Thoracic aorta endothelial cell (primary cell): ENCODE results near the gene TRPC4AP. TPM values are rescaled to one million over a fixed set of nuclear protein-coding genes. Genes with fewer than 3 reads are reported as not detected.

Source experiments
- small RNA-seq: library from RNA; depleted of rRNA; stranded (forward); fragments of <200 nt; gene quantifications from one replicate; pipeline ENCODE3, GENCODE V24; 2012
- total RNA-seq: library from RNA; depleted of rRNA; stranded (reverse); fragments of >200 nt; gene quantifications from 2 replicates; pipeline ENCODE4 v1.2.3, GENCODE V29; 2012

The TRPC4AP gene, protein sequence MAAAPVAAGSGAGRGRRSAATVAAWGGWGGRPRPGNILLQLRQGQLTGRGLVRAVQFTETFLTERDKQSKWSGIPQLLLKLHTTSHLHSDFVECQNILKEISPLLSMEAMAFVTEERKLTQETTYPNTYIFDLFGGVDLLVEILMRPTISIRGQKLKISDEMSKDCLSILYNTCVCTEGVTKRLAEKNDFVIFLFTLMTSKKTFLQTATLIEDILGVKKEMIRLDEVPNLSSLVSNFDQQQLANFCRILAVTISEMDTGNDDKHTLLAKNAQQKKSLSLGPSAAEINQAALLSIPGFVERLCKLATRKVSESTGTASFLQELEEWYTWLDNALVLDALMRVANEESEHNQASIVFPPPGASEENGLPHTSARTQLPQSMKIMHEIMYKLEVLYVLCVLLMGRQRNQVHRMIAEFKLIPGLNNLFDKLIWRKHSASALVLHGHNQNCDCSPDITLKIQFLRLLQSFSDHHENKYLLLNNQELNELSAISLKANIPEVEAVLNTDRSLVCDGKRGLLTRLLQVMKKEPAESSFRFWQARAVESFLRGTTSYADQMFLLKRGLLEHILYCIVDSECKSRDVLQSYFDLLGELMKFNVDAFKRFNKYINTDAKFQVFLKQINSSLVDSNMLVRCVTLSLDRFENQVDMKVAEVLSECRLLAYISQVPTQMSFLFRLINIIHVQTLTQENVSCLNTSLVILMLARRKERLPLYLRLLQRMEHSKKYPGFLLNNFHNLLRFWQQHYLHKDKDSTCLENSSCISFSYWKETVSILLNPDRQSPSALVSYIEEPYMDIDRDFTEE
- 101 and 107 TPM in 2 replicates for total RNA-seq

DNA sequence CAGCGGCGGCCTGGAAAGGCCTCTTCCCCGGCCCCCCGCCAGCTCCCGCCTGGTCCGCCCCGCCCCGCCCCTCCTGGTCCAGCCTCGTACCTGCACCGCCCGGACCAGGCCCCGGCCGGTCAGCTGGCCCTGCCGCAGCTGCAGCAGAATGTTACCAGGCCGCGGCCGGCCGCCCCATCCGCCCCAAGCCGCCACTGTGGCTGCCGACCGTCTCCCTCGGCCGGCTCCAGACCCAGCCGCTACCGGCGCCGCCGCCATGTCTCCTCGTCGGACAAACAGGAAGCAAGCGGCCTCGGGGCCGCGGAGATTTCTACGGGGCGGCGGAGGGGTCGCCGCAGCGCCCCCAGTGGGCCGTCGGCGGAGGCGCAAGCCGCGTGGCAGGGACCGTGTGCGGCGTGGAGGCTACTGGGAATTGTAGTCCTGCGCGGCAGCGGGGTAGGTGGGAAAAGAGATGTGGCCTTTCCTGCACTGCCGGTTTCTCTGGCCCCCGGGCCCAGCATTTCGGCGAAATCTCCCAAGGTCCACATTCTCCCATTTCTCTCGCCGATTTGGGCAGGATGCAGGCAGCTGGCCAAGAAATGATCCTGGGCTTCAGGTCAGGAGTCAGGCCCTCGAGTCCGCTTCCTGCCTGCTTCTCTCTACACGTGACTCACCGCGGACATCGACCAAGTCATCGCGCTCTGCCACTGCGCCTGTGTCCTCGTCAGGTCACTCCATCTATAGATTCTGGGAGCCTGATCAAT lies at the start of gene TRPC4AP:
TRPC4AP (minus strand) TSS at position 284 of the 743 bp plus-strand sequence; CDS start at position 258, 26 bp downstream.

DNA sequence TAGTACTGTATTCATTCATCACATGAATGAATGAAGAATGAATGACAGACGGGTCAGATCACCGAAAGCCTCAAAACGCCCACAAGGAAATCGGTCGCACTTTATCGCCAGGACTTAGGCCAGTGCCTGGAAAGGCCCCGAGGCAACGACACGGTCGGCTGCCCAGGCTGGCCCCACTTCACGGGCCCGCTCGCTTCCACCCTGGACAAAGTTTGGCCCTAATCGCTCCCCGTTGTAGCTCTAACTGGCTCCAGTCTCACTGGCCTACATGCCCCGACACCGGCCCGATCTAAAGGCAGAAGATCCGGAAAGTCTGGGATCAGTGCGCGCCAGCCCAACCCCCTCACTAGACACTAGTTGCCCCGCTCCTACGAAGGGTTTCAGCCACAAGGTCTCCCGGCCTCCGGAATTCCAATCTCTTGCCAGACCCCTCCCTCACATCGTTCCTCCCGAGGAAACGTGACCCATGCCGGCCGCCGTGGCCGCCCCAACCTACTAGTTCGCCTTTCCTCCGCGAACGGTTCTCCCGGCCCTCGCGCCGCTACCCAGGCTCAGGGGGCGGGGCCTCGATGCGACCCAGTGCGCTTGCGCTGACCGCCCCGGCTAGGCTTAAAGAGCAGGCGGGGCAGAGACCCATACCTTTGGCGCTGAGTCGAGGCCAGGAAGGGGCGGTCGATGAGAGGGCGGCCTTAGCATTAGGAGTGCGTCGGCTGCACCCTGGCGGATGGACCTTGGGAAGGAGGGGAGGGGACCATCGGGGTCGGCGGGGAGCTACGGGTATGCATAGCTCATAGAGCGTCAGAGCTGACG lies 137.2 kb downstream of the TRPC4AP start, which contains the start of the genes GSS and MYH7B:
GSS (minus strand) TSS at position 576 of the 810 bp plus-strand sequence. CDS start 3,954 bp downstream, outside the sequence.
MYH7B (plus strand) TSS at position 638 of the 810 bp plus-strand sequence. CDS start 22,138 bp downstream, outside the sequence.

Small RNAs within 50 kb of the gene (small RNA-seq; reads per million reads assigned to genes)
- gene MIR499A (not detected), gene RF00275 (not detected), gene RNU6-407P (not detected)

Other genes starting within 250 kb of the TRPC4AP start
- 1.0 and 1.6 TPM in 2 replicates for gene GGT7, start 220.0 kb downstream of the TRPC4AP start, total RNA-seq
- 36.8 and 55.2 TPM in 2 replicates for gene ACSS2, start 216.2 kb downstream of the TRPC4AP start, total RNA-seq
- 42.0 and 47.2 TPM in 2 replicates for gene GSS, start 137.0 kb downstream of the TRPC4AP start, total RNA-seq
- under 0.01 TPM in 1 of 2 replicates, not detected in the other for gene MYH7B, start 136.9 kb downstream of the TRPC4AP start, total RNA-seq
- 36.6 and 43.8 TPM in 2 replicates for gene EDEM2, start 54.5 kb upstream of the TRPC4AP start, total RNA-seq
- gene PROCR, start 79.3 kb upstream of the TRPC4AP start, total RNA-seq, result 337 and 415 TPM in 2 replicates
- gene MMP24, start 133.9 kb upstream of the TRPC4AP start, total RNA-seq, result 0.27 and 0.36 TPM in 2 replicates
- 10.8 and 11.2 TPM in 2 replicates for gene MMP24OS, start 185.3 kb upstream of the TRPC4AP start, total RNA-seq
- 101 and 115 TPM in 2 replicates for gene EIF6, start 192.0 kb upstream of the TRPC4AP start, total RNA-seq
- gene FAM83C, start 199.6 kb upstream of the TRPC4AP start, total RNA-seq, result not detected in 2 replicates